ENCODE measurements around the gene TRMT1. TPM values are rescaled to one million over a fixed set of nuclear protein-coding genes. Genes with fewer than 3 reads are reported as not detected.
A peak's percentile ranks its signal among the peaks of the same experiment; 100 is the strongest.

TRMT1 gene
- total RNA-seq, 4 donors from 2014 or later: 25.7 to 30.0 (median 28.7) TPM

DNA sequence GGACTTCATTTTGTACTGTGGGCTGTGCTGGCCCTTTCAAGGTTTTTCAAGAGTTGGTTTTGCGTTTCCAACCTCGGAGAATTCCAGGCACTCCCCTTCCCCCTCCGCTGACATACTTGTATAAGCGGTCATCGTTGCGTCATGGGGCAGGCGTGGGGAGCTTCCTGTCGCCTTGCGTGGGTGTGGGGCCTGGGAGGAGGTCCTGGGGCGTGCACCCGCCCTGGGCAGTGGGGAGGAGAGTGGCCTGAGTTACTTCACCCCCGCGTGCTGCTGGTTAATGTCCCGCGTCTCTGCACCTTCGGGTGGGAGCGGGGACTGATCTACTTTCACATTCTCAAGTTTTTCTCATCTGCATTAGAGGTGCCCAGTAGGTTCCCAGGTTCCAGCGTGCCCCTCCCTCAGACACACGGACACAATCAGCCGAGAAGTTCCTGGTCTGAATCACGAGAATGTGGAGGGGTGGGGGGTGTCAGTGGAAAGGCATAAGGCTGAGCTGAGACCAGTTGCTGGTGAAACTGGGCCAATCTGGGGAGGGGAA, 37.8 kb upstream of the TRMT1 start:
- peak overlapping the region; percentile 46 to 96 for H3K4me3 ChIP-seq
- H3K9me3 ChIP-seq: no peaks in the 10 kb centered on the region
- TF ChIP-seq POLR2AphosphoS5 (IDR thresholded peaks at IDR 0.05) (peak; percentile 98), POLR2A (IDR thresholded peaks at IDR 0.05) (peak; percentile 58 to 85), EP300 (IDR thresholded peaks at IDR 0.05) (no peak)
- TF ChIP-seq, protein P1, sequence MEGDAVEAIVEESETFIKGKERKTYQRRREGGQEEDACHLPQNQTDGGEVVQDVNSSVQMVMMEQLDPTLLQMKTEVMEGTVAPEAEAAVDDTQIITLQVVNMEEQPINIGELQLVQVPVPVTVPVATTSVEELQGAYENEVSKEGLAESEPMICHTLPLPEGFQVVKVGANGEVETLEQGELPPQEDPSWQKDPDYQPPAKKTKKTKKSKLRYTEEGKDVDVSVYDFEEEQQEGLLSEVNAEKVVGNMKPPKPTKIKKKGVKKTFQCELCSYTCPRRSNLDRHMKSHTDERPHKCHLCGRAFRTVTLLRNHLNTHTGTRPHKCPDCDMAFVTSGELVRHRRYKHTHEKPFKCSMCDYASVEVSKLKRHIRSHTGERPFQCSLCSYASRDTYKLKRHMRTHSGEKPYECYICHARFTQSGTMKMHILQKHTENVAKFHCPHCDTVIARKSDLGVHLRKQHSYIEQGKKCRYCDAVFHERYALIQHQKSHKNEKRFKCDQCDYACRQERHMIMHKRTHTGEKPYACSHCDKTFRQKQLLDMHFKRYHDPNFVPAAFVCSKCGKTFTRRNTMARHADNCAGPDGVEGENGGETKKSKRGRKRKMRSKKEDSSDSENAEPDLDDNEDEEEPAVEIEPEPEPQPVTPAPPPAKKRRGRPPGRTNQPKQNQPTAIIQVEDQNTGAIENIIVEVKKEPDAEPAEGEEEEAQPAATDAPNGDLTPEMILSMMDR (IDR thresholded peaks at IDR 0.05): peak in 2 of 4 experiments; percentile 4 to 10
- H3K4me1 ChIP-seq: peaks cover 0 to 48% (median 16%) of the 10 kb centered on the region in 3 donors
- WGBS, 2 donors (ENCODE audit: low coverage in 1 of 2): 3% methylated on average over 7 of the region's 21 CpGs; no CpG with 5 or more reads in 1 of the 2 donors
- no peaks in the 10 kb centered on the region for H3K36me3 ChIP-seq
- peak overlapping the region; percentile 93 to 100 (median 98) for H3K27ac ChIP-seq
- ATAC-seq: peak; percentile 26
- no peaks in the 10 kb centered on the region for H3K27me3 ChIP-seq

DNA sequence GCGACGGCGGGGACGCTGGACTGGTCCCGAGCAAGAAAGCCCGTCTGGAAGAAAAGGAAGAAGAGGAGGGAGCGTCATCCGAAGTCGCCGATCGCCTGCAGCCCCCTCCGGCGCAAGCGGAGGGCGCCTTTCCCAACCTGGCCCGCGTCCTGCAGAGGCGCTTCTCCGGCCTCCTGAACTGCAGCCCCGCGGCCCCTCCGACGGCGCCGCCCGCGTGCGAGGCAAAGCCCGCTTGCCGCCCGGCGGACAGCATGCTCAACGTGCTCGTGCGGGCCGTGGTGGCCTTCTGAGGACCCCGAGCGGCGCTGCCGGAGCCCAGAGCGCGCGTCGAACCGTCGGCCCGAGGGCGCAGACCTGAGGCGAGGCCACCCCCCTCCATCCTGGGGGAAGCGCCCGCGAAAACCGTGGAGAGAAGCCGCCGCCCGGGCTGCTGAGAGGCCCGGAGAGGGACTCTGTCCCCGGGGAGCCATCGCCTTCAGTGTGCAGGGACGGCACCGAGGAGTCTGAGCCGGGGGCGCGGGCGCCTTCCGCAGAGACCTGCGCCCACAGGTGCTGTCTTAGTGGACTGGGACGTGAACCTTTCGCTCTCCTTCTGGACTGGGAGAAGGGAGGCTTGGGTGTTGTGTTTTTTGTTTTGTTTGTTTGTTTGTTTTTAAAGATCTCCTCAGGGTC, 37.2 kb upstream of the TRMT1 start:
- H3K27me3 ChIP-seq: no peaks in the 10 kb centered on the region
- no peaks in the 10 kb centered on the region for H3K36me3 ChIP-seq
- no peaks in the 10 kb centered on the region for H3K9me3 ChIP-seq
- ATAC-seq: no peak
- WGBS, 2 donors (ENCODE audit: low coverage in 1 of 2): 0% methylated on average over 6 to 10 of the region's 69 CpGs
- peak overlapping the region; percentile 46 to 96 for H3K4me3 ChIP-seq
- peaks cover 0 to 54% (median 20%) of the 10 kb centered on the region in 3 donors for H3K4me1 ChIP-seq
- peak overlapping the region; percentile 93 to 100 (median 98) for H3K27ac ChIP-seq
- TF ChIP-seq POLR2AphosphoS5 (IDR thresholded peaks at IDR 0.05): no peak
- TF ChIP-seq, protein P1 (IDR thresholded peaks at IDR 0.05): peak in 1 of 4 experiments; percentile 49
- TF ChIP-seq POLR2A (IDR thresholded peaks at IDR 0.05): peak in 1 of 2 donors; percentile 32
- TF ChIP-seq EP300 (IDR thresholded peaks at IDR 0.05): no peak

DNA sequence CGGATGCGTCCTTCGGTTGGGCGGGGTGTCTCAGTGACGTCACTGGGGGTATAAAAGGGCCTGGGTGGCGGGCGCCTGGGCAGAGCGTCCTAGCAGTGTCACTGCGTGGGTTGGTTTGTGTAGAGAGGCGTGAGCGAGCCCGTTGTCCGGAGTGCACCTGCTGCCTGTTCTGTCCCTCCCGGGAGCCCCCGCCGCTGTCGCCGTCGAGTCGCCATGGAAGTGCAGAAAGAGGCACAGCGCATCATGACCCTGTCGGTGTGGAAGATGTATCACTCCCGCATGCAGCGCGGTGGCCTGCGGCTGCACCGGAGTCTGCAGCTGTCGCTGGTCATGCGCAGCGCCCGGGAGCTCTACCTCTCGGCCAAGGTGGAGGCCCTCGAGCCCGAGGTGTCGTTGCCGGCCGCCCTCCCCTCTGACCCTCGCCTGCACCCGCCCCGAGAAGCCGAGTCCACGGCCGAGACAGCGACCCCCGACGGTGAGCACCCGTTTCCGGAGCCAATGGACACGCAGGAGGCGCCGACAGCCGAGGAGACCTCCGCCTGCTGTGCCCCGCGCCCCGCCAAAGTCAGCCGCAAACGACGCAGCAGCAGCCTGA, 36.5 kb upstream of the TRMT1 start:
- WGBS, 2 donors (ENCODE audit: low coverage in 1 of 2): 0% methylated on average over 1 of the region's 59 CpGs; no CpG with 5 or more reads in 1 of the 2 donors
- ATAC-seq: peak; percentile 40
- Histone ChIP-seq H3K4me3 (peak overlapping the region; percentile 46 to 96), H3K4me1 (peaks cover 0 to 60% (median 23%) of the 10 kb centered on the region in 3 donors), H3K27me3 (no peaks in the 10 kb centered on the region), H3K36me3 (no peaks in the 10 kb centered on the region), H3K9me3 (no peaks in the 10 kb centered on the region), H3K27ac (peak overlapping the region; percentile 93 to 100 (median 98))
- TF ChIP-seq POLR2A (IDR thresholded peaks at IDR 0.05): peak; percentile 100
- TF ChIP-seq, protein P1 (IDR thresholded peaks at IDR 0.05): peak in 1 of 4 experiments; percentile 17
- no peak for TF ChIP-seq EP300 (IDR thresholded peaks at IDR 0.05)
- peak; percentile 100 for TF ChIP-seq POLR2AphosphoS5 (IDR thresholded peaks at IDR 0.05)

DNA sequence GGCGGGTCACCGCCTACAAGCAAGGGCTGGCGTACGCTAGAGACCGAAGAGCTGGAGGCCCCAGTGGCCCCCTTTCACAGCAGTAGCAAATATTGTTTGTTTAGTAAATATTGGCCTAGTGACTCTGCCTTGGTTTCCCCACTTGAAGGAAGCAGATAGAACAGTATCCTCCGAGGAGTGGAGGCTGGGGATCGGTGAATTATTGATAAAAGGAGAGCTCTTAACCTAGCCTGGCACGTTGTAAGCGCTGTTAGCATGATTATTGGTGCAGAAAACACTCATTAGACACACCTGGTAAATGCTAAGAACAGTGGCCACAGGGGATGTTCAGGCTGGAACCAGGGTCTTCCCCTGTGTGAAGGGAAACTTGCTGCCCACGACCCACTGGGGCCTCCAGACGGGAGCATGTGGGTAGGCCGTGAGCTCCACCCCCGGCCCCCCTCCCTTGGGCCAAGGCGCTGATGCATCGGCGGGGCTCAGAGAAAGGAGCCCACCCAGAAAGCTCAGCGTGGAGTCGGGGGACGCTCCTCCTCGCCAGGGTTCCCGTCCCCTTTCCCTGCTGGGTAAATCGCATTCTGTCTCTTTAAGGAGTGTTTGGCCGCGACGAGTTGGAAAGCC, 35.9 kb upstream of the TRMT1 start:
- H3K27me3 ChIP-seq: no peaks in the 10 kb centered on the region
- peak overlapping the region; percentile 46 to 96 for H3K4me3 ChIP-seq
- ATAC-seq: peak; percentile 0
- peaks cover 0 to 65% (median 23%) of the 10 kb centered on the region in 3 donors for H3K4me1 ChIP-seq
- no peaks in the 10 kb centered on the region for H3K36me3 ChIP-seq
- TF ChIP-seq EP300 (IDR thresholded peaks at IDR 0.05) (no peak), POLR2AphosphoS5 (IDR thresholded peaks at IDR 0.05) (no peak), POLR2A (IDR thresholded peaks at IDR 0.05) (no peak)
- TF ChIP-seq, protein P1 (IDR thresholded peaks at IDR 0.05): no peak
- no peaks in the 10 kb centered on the region for H3K9me3 ChIP-seq
- 0% methylated on average over 7 of the region's 25 CpGs; no CpG with 5 or more reads in 1 of the 2 donors for WGBS, 2 donors (ENCODE audit: low coverage in 1 of 2)
- H3K27ac ChIP-seq: peak overlapping the region; percentile 93 to 100 (median 98)

All from gastroesophageal sphincter (tissue), 4 donors.